IMR-90 (cell line): Measurements from ENCODE around the gene SPNS2. TPM values are rescaled to one million over a fixed set of nuclear protein-coding genes. Genes with fewer than 3 reads are reported as not detected.

Experiments
- ATAC-seq: fragments of 200-7000 bp; cut with Tn5 transposase; 2 replicates; pipeline ENCODE4 v1.9.1; 2020; ENCODE audit warnings: low read depth, mild to moderate bottlenecking, moderate library complexity
- BruUV-seq: library from RNA; stranded (reverse); fragments of 400-500 nt; replicated peaks from 2 replicates; lab custom pipeline; 2021; lab: Mats Ljungman, UMichigan
- CTCF ChIA-PET: fragments of 300-600 bp; formaldehyde crosslinking; extraction: SDS; loops from one replicate; lab custom pipeline; 2021; ENCODE audit warnings: antibody characterized with exemption; lab: Yijun Ruan, JAX
- POLR2A ChIA-PET: fragments of 300-600 bp; sonication (Branson Sonifier 250); formaldehyde crosslinking; loops from one replicate; lab custom pipeline; 2022; ENCODE audit warnings: antibody characterized with exemption; ENCODE audit not compliant: unreplicated experiment; lab: Charles Lee
- DNase-seq: peaks from one replicate; pipeline ENCODE4 v3.0.0; 2013
- H2AFZ ChIP-seq: replicated peaks from 2 replicates; pipeline ENCODE3; 2013; ENCODE audit warnings: low read length, mild to moderate bottlenecking; ENCODE audit not compliant: poor library complexity
- H2AK5ac ChIP-seq: 2 replicates; pipeline ENCODE4 v1.6.1; 2013; ENCODE audit warnings: low read depth, low read length, inconsistent platforms
- H2AK9ac ChIP-seq: replicated peaks from 2 replicates; pipeline ENCODE3; 2013; ENCODE audit warnings: mild to moderate bottlenecking, low read depth, low read length, moderate library complexity; ENCODE audit not compliant: poor library complexity
- H2BK120ac ChIP-seq: 2 replicates; pipeline ENCODE4 v1.6.1; 2013; ENCODE audit warnings: low read depth, low read length, inconsistent platforms
- H2BK15ac ChIP-seq: 3 replicates; pipeline ENCODE4 v1.6.1; 2013; ENCODE audit warnings: low read depth, low read length, inconsistent platforms
- H2BK20ac ChIP-seq: 2 replicates; pipeline ENCODE4 v1.6.1; 2013; ENCODE audit warnings: low read depth, mild to moderate bottlenecking, inconsistent platforms, low read length, moderate library complexity
- H2BK5ac ChIP-seq: 2 replicates; pipeline ENCODE4 v1.6.1; 2013; ENCODE audit warnings: mild to moderate bottlenecking, low read depth, low read length, inconsistent platforms; ENCODE audit not compliant: poor library complexity, severe bottlenecking
- H3K14ac ChIP-seq: replicated peaks from 2 replicates; pipeline ENCODE4 v1.6.1; 2013; ENCODE audit warnings: low read depth, low read length, inconsistent platforms
- H3K18ac ChIP-seq: 2 replicates; pipeline ENCODE4 v1.6.1; 2013; ENCODE audit warnings: low read depth, low read length, control low read depth
- H3K23ac ChIP-seq: 2 replicates; pipeline ENCODE4 v1.6.1; 2013; ENCODE audit warnings: low read depth, low read length, inconsistent platforms
- H3K27ac ChIP-seq: 2 replicates; pipeline ENCODE4 v1.5.1; 2013; ENCODE audit warnings: mild to moderate bottlenecking, control low read depth, low read length; ENCODE audit not compliant: insufficient read depth
- H3K27me3 ChIP-seq: 2 replicates; pipeline ENCODE4 v1.6.1; 2013; ENCODE audit warnings: low read length; ENCODE audit not compliant: control insufficient read depth, insufficient read depth
- H3K36me3 ChIP-seq: 2 replicates; pipeline ENCODE4 v1.6.1; 2013; ENCODE audit warnings: low read length, mixed read lengths; ENCODE audit not compliant: control insufficient read depth, insufficient read depth
- H3K4ac ChIP-seq: 2 replicates; pipeline ENCODE4 v1.6.1; 2013; ENCODE audit warnings: low read depth, low read length, inconsistent platforms
- H3K4me1 ChIP-seq: 2 replicates; pipeline ENCODE4 v1.6.1; 2013; ENCODE audit warnings: low read length, mixed read lengths; ENCODE audit not compliant: control insufficient read depth, insufficient read depth
- H3K4me2 ChIP-seq: 2 replicates; pipeline ENCODE4 v1.6.1; 2013; ENCODE audit warnings: low read depth, mild to moderate bottlenecking, control low read depth, low read length, moderate library complexity
- H3K4me3 ChIP-seq: 2 replicates; pipeline ENCODE4 v1.5.1; 2013; ENCODE audit warnings: low read depth, mild to moderate bottlenecking, control low read depth, low read length, moderate library complexity; ENCODE audit not compliant: insufficient read depth
- H3K56ac ChIP-seq: 2 replicates; pipeline ENCODE4 v1.6.1; 2013; ENCODE audit warnings: low read length, inconsistent platforms; ENCODE audit not compliant: insufficient read depth; ENCODE audit errors: extremely low read depth
- H3K79me1 ChIP-seq, 2 experiments: 2 replicates each; pipeline ENCODE4 v1.6.1; 2013; ENCODE audit warnings: low read length in 2 of 2, inconsistent platforms in 1 of 2, low read depth in 1 of 2
- H3K9ac ChIP-seq: 2 replicates; pipeline ENCODE4 v1.6.1; 2013; ENCODE audit warnings: low read depth, low read length, control low read depth
- H3K9me1 ChIP-seq: 2 replicates; pipeline ENCODE4 v1.6.1; 2013; ENCODE audit warnings: low read length, inconsistent platforms; ENCODE audit not compliant: insufficient read depth
- H3K9me3 ChIP-seq: 2 replicates; pipeline ENCODE4 v1.6.1; 2013; ENCODE audit warnings: low read length; ENCODE audit not compliant: control insufficient read depth, insufficient read depth
- H4K20me1 ChIP-seq: 2 replicates; pipeline ENCODE4 v1.6.1; 2013; ENCODE audit warnings: low read length, inconsistent platforms; ENCODE audit not compliant: insufficient read depth
- H4K5ac ChIP-seq: 2 replicates; pipeline ENCODE4 v1.6.1; 2013; ENCODE audit warnings: mild to moderate bottlenecking, low read depth, low read length, control low read depth
- H4K8ac ChIP-seq, 2 experiments: 2 replicates each; pipeline ENCODE4 v1.6.1; 2013; ENCODE audit warnings: low read depth in 2 of 2, low read length in 2 of 2, control low read depth in 1 of 2, inconsistent platforms in 1 of 2
- H4K91ac ChIP-seq: 2 replicates; pipeline ENCODE4 v1.6.1; 2013; ENCODE audit warnings: low read depth, low read length, inconsistent platforms; ENCODE audit not compliant: insufficient read depth
- BHLHE40 ChIP-seq: fragments of 150-350 bp; IDR thresholded peaks from 2 replicates; pipeline ENCODE4 v1.6.1; 2016; ENCODE audit warnings: mild to moderate bottlenecking, low read depth, low read length
- CEBPB ChIP-seq: IDR thresholded peaks from 2 replicates; pipeline ENCODE4 v1.6.1; 2012; ENCODE audit warnings: low read depth, low read length, improper control_type of control experiment
- FOS ChIP-seq: fragments of 150-350 bp; IDR thresholded peaks from 2 replicates; pipeline ENCODE4 v1.6.1; 2016; ENCODE audit warnings: low read depth, low read length
- MAFK ChIP-seq: IDR thresholded peaks from 2 replicates; pipeline ENCODE4 v1.6.1; 2012; ENCODE audit warnings: low read depth, low read length, improper control_type of control experiment
- MAZ ChIP-seq: IDR thresholded peaks from 2 replicates; pipeline ENCODE4 v1.6.1; 2012; ENCODE audit warnings: low read depth, mild to moderate bottlenecking, low read length, improper control_type of control experiment, moderate library complexity, borderline replicate concordance
- MXI1 ChIP-seq: IDR thresholded peaks from 2 replicates; pipeline ENCODE4 v1.6.1; 2012; ENCODE audit warnings: low read depth, mild to moderate bottlenecking, low read length, moderate library complexity, borderline replicate concordance
- RCOR1 ChIP-seq: IDR thresholded peaks from 2 replicates; pipeline ENCODE4 v1.6.1; 2012; ENCODE audit warnings: mild to moderate bottlenecking, low read length, improper control_type of control experiment; ENCODE audit not compliant: insufficient replicate concordance
- USF2 ChIP-seq: fragments of 150-350 bp; IDR thresholded peaks from 2 replicates; pipeline ENCODE4 v1.6.1; 2017; ENCODE audit warnings: mild to moderate bottlenecking, antibody characterized with exemption, low read length, low read depth
- WGBS, 2 experiments: methylation state at CpG; one replicate each; pipeline versions ENCODE4 v1.1.5 to v1.1.7; 2013; ENCODE audit warnings: missing lambda C conversion rate in 2 of 2; ENCODE audit not compliant: insufficient read length in 1 of 2; ENCODE audit errors: extremely low coverage in 2 of 2; 5-methylcytosine and 5-hydroxymethylcytosine counted together
- dilution Hi-C: fragments of 300-500 bp; cut with HindIII; formaldehyde crosslinking; loops from one replicate; pipeline ENCODE4 v1.14.3; 2018; ENCODE audit warnings: low sequenced_read_pairs; ENCODE audit not compliant: unreplicated experiment
- in situ Hi-C: fragments of 300-500 bp; cut with MboI; formaldehyde crosslinking; loops from 3 replicates; pipeline ENCODE4 v1.14.3; 2019; ENCODE audit warnings: low sequenced_read_pairs, inconsistent platforms, mixed read lengths
- intact Hi-C: fragments of 100-400 bp; cut with micrococcal nuclease; formaldehyde crosslinking; loops from 2 replicates; pipeline ENCODE4 v1.10.0; 2022
- polyA plus RNA-seq, 3 experiments: library from polyadenylated mRNA; depleted of rRNA; stranded (reverse); fragments of >200 nt; gene quantifications; 2 replicates each; pipeline ENCODE4 v1.2.3, GENCODE V29; 2012; ENCODE audit warnings: low replicate concordance in 1 of 3
- total RNA-seq: library from RNA; depleted of rRNA; stranded (reverse); fragments of >200 nt; gene quantifications from 2 replicates; pipeline ENCODE4 v1.2.3, GENCODE V29; 2012

Gene SPNS2
- total and polyA plus RNA-seq, 2 of the 4 experiments (the other 2 are of a cell fraction): under 0.01 TPM; not detected in 1

- H3K79me1 ChIP-seq: no peaks in the 10 kb centered on the region
- dilution Hi-C loops (no loop called here), intact Hi-C loops (no loop called here), in situ Hi-C loops (no loop called here)
- no peaks in the 10 kb centered on the region for H3K36me3 ChIP-seq
- WGBS, 2 experiments: 65% methylated on average over 6 of the region's 10 CpGs; no CpG with 5 or more reads in 1 of the 2 experiments
- H3K9me3 ChIP-seq: no peaks in the 10 kb centered on the region
- H2BK120ac ChIP-seq: no peak overlapping the region
- no peak overlapping the region for H3K4me3 ChIP-seq
- no peak overlapping the region for H3K27ac ChIP-seq
- H2AK9ac ChIP-seq: no peak overlapping the region
- no peak overlapping the region for H3K56ac ChIP-seq
- no peak overlapping the region for H4K5ac ChIP-seq
- H3K9me1 ChIP-seq: no peaks in the 10 kb centered on the region
- no peak overlapping the region for H3K23ac ChIP-seq
- H4K91ac ChIP-seq: no peak overlapping the region
- no peak overlapping the region for H3K18ac ChIP-seq
- ChIA-PET POLR2A (no interaction called here), CTCF (no interaction called here)
- no peaks in the 10 kb centered on the region for H3K4me1 ChIP-seq
- no peak overlapping the region for H4K8ac ChIP-seq
- no peak overlapping the region for H2BK5ac ChIP-seq
- no peak overlapping the region for H3K4me2 ChIP-seq
- H2AFZ ChIP-seq: no peak overlapping the region
- no peaks in the 10 kb centered on the region for H4K20me1 ChIP-seq
- no peak overlapping the region for H3K4ac ChIP-seq
- no peak overlapping the region for H2BK15ac ChIP-seq
- H3K9ac ChIP-seq: no peak overlapping the region
- no peak for DNase-seq
- ATAC-seq: no peak
- no peak overlapping the region for H2AK5ac ChIP-seq
- TF ChIP-seq MXI1 (no peak), MAZ (no peak), RCOR1 (no peak), FOS (no peak), USF2 (no peak), MAFK (no peak), CEBPB (no peak), BHLHE40 (no peak)
- BruUV-seq: no TSS peak
- H3K27me3 ChIP-seq: peaks cover 47% of the 10 kb centered on the region
- H3K14ac ChIP-seq: no peak overlapping the region
- H2BK20ac ChIP-seq: no peak overlapping the region
Observed at GRCh38 chr17:4477255-4477791, 21.4 kb upstream of the SPNS2 start.
